A549 (cell line): ENCODE results near the gene VDR. TPM values are rescaled to one million over a fixed set of nuclear protein-coding genes. Genes with fewer than 3 reads are reported as not detected.

Experiments used
- CBX2 ChIP-seq: fragments of 200-600 bp; sonication (generic); IDR thresholded peaks from 2 replicates; pipeline ENCODE4 v1.6.1; 2016; ENCODE audit warnings: low read depth, mild to moderate bottlenecking, borderline replicate concordance
- CBX8 ChIP-seq: fragments of 200-600 bp; sonication (generic); IDR thresholded peaks from 2 replicates; pipeline ENCODE4 v1.6.1; 2016
- CHD2 ChIP-seq: fragments of 150-350 bp; IDR thresholded peaks from 2 replicates; pipeline ENCODE4 v1.6.1; 2014; ENCODE audit warnings: low read length; ENCODE audit not compliant: partially characterized antibody
- EHF ChIP-seq: fragments of 250-450 bp; sonication (Bioruptor Pico); IDR thresholded peaks from 2 replicates; pipeline ENCODE4 v1.5.0; 2020; ENCODE audit warnings: mild to moderate bottlenecking
- EHMT2 ChIP-seq: fragments of 200-600 bp; sonication (generic); IDR thresholded peaks from 2 replicates; pipeline ENCODE4 v1.6.1; 2016; ENCODE audit warnings: antibody characterized with exemption, low read depth, mild to moderate bottlenecking, moderate library complexity
- EP300 ChIP-seq, 2 experiments: fragments of >200 bp; sonication (Bioruptor Twin); formaldehyde crosslinking; IDR thresholded peaks; 2 replicates in 1 of 2; 3 replicates in 1 of 2; pipeline ENCODE4 v1.6.1; 2016 to 2017
- ESRRA ChIP-seq: fragments of 150-350 bp; IDR thresholded peaks from 2 replicates; pipeline ENCODE4 v1.6.1; 2014; ENCODE audit warnings: mild to moderate bottlenecking, low read length, borderline replicate concordance
- FOSB ChIP-seq: fragments of 250-450 bp; sonication (Bioruptor Pico); IDR thresholded peaks from 2 replicates; pipeline ENCODE4 v1.5.0; 2020; ENCODE audit warnings: mild to moderate bottlenecking, moderate library complexity
- FOSL2 ChIP-seq, 2 experiments: fragments of 450-650 bp in 1 of 2; fragments of >200 bp in 1 of 2; sonication (Bioruptor Twin) in 1 of 2; formaldehyde crosslinking; IDR thresholded peaks; 2 replicates each; pipeline versions ENCODE4 v1.5.0 to v1.6.1; 2016 to 2020; ENCODE audit warnings: mild to moderate bottlenecking in 1 of 2, moderate library complexity in 1 of 2
- FOXS1 ChIP-seq: fragments of 250-450 bp; sonication (Bioruptor Pico); IDR thresholded peaks from 2 replicates; pipeline ENCODE4 v1.5.0; 2020; ENCODE audit warnings: mild to moderate bottlenecking, moderate library complexity
- GATA3 ChIP-seq: IDR thresholded peaks from 2 replicates; pipeline ENCODE4 v1.6.1; 2012; ENCODE audit warnings: borderline replicate concordance
- JUN ChIP-seq, 2 experiments: fragments of >200 bp; sonication (Bioruptor Twin); formaldehyde crosslinking; IDR thresholded peaks; 2 replicates in 1 of 2; 3 replicates in 1 of 2; pipeline ENCODE4 v1.6.1; 2016 to 2017
- JUNB ChIP-seq: fragments of >200 bp; sonication (Bioruptor Twin); formaldehyde crosslinking; IDR thresholded peaks from 2 replicates; pipeline ENCODE4 v1.6.1; 2016
- KDM5A ChIP-seq: fragments of 200-600 bp; sonication (generic); IDR thresholded peaks from 2 replicates; pipeline ENCODE4 v1.6.1; 2016; ENCODE audit warnings: antibody characterized with exemption, mild to moderate bottlenecking
- MAZ ChIP-seq: fragments of 150-350 bp; IDR thresholded peaks from 2 replicates; pipeline ENCODE4 v1.6.1; 2014; ENCODE audit warnings: antibody characterized with exemption, low read depth, low read length, borderline replicate concordance
- MYC ChIP-seq: IDR thresholded peaks from 2 replicates; pipeline ENCODE4 v1.6.1; 2012; ENCODE audit warnings: mild to moderate bottlenecking, inconsistent platforms, low read length, improper control_type of control experiment, borderline replicate concordance
- NFE2L2 ChIP-seq: fragments of 150-350 bp; conservative IDR thresholded peaks from 2 replicates; pipeline ENCODE4 v1.6.1; 2014; ENCODE audit warnings: low read length
- NPAS2 ChIP-seq: fragments of 250-450 bp; sonication (Bioruptor Pico); IDR thresholded peaks from 2 replicates; pipeline ENCODE4 v1.8.0; 2022; ENCODE audit warnings: mild to moderate bottlenecking, moderate library complexity, borderline replicate concordance
- NR3C1 ChIP-seq: fragments of >200 bp; sonication (Bioruptor Twin); formaldehyde crosslinking; IDR thresholded peaks from 3 replicates; pipeline ENCODE4 v1.6.1; 2017
- POLR2AphosphoS2 ChIP-seq: conservative IDR thresholded peaks from 2 replicates; pipeline ENCODE4 v1.6.1; 2012; ENCODE audit warnings: low read length, improper control_type of control experiment, inconsistent platforms
- RAD21 ChIP-seq, 2 experiments: fragments of >200 bp in 1 of 2; sonication (Bioruptor Twin) in 1 of 2; formaldehyde crosslinking in 1 of 2; IDR thresholded peaks in 1 of 2; conservative IDR thresholded peaks in 1 of 2; 2 replicates in 1 of 2; 3 replicates in 1 of 2; pipeline ENCODE4 v1.6.1; 2012 to 2018; ENCODE audit warnings: inconsistent platforms in 1 of 2
- RARB ChIP-seq: fragments of 250-450 bp; sonication (Bioruptor Pico); IDR thresholded peaks from 2 replicates; pipeline ENCODE4 v1.8.0; 2021; ENCODE audit warnings: mild to moderate bottlenecking, moderate library complexity
- RFX5 ChIP-seq: fragments of 450-650 bp; IDR thresholded peaks from 2 replicates; pipeline ENCODE4 v1.7.1; 2014; ENCODE audit warnings: antibody characterized with exemption, mild to moderate bottlenecking, moderate library complexity
- SMC3 ChIP-seq: fragments of >200 bp; sonication (Bioruptor Twin); formaldehyde crosslinking; IDR thresholded peaks from 3 replicates; pipeline ENCODE4 v1.6.1; 2018; ENCODE audit warnings: inconsistent platforms
- SREBF2 ChIP-seq: fragments of 450-650 bp; IDR thresholded peaks from 2 replicates; pipeline ENCODE4 v1.6.1; 2014; ENCODE audit warnings: mild to moderate bottlenecking, moderate library complexity
- TFCP2L1 ChIP-seq: fragments of 250-450 bp; sonication (Bioruptor Pico); IDR thresholded peaks from 2 replicates; pipeline ENCODE4 v1.5.0; 2021; ENCODE audit warnings: mild to moderate bottlenecking
- TP53 ChIP-seq: fragments of 250-450 bp; sonication (Bioruptor Pico); IDR thresholded peaks from 2 replicates; pipeline ENCODE4 v1.5.0; 2021; ENCODE audit warnings: mild to moderate bottlenecking, moderate library complexity
- ZFP36 ChIP-seq: fragments of 450-650 bp; IDR thresholded peaks from 2 replicates; pipeline ENCODE4 v1.6.1; 2014; ENCODE audit warnings: borderline replicate concordance; ENCODE audit not compliant: partially characterized antibody
- ZSCAN20 ChIP-seq: fragments of 250-450 bp; sonication (Bioruptor Pico); IDR thresholded peaks from 2 replicates; pipeline ENCODE4 v1.8.0; 2022; ENCODE audit warnings: mild to moderate bottlenecking, moderate library complexity
- polyA plus RNA-seq, 4 experiments: library from polyadenylated mRNA; depleted of rRNA in 3 of 4; stranded (reverse); fragments of >200 nt; fragmentation: RNase III in 1 of 4; extraction: RNeasy Plus Mini Kit Qiagen cat#74134 plus additional on column Dnase treatment in 1 of 4; gene quantifications; 2 replicates in 3 of 4; 3 replicates in 1 of 4; pipeline ENCODE4 v1.2.3, GENCODE V29; 2011 to 2017
- TF ChIP-seq, protein P1 (sequence below): fragments of 150-350 bp; IDR thresholded peaks from 2 replicates; pipeline ENCODE4 v1.6.1; 2014; ENCODE audit warnings: low read depth, mild to moderate bottlenecking, low read length
- TF ChIP-seq, protein P2 (sequence below): fragments of >200 bp; sonication (Bioruptor Twin); formaldehyde crosslinking; IDR thresholded peaks from 3 replicates; pipeline ENCODE4 v1.6.1; 2016
- TF ChIP-seq, protein P3 (sequence below): fragments of 450-650 bp; IDR thresholded peaks from 2 replicates; pipeline ENCODE4 v1.6.1; 2014; ENCODE audit warnings: antibody characterized with exemption
- TF ChIP-seq, protein P4 (sequence below): fragments of 200-600 bp; sonication (generic); IDR thresholded peaks from 2 replicates; pipeline ENCODE4 v1.6.1; 2016; ENCODE audit warnings: antibody characterized with exemption, mild to moderate bottlenecking, moderate library complexity
- TF ChIP-seq, protein P5 (sequence below): fragments of 250-450 bp; sonication (Bioruptor Pico); IDR thresholded peaks from 2 replicates; pipeline ENCODE4 v1.5.0; 2021; ENCODE audit warnings: mild to moderate bottlenecking, moderate library complexity, borderline replicate concordance

The VDR gene
- polyA plus RNA-seq, 2 of the 4 experiments (the other 2 are of a cell fraction) = 1.9 to 2.1 TPM

DNA sequence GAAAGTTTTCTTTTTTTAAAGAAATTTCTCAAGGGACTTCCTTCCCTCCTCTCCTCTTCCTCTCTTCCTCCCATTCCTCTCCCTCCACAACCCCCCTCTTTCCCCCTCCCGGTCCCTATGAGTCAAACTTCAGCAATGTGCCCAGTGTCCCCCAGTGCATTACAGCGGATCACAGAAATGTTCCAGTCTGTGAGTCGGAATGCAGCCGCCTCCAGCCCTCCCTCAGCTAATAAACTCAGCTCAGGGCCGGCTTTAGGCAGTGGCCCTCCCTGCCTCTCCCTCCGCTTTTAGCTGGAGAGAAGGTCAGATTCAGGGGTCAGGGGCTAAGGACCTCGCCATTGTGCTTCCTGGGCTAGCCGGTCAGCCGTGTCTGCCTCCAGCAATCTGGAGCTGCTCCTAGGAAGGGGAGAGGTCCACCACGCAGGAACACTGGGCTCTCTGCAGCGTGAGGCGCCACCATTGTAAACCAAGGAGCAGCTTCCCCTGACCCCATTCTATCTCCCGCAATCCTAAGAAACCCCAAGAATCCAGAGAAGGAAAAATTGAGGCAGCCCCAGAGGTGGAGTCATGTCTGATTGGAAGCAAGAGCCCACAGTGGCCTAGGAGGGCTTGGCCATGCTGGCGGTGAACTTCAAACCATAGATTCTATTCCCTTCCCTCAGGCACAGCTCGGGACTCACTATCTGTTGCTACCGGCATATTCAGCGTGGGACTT is 84.0 kb downstream of the VDR start (continued):
- TF ChIP-seq, protein P1, sequence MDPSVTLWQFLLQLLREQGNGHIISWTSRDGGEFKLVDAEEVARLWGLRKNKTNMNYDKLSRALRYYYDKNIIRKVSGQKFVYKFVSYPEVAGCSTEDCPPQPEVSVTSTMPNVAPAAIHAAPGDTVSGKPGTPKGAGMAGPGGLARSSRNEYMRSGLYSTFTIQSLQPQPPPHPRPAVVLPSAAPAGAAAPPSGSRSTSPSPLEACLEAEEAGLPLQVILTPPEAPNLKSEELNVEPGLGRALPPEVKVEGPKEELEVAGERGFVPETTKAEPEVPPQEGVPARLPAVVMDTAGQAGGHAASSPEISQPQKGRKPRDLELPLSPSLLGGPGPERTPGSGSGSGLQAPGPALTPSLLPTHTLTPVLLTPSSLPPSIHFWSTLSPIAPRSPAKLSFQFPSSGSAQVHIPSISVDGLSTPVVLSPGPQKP = no peak
- TF ChIP-seq SMC3 (no peak), ESRRA (no peak), EHF (CRISPR knock-in tag) (no peak), NFE2L2 (no peak), NR3C1 (no peak), TFCP2L1 (CRISPR knock-in tag) (no peak), ZSCAN20 (CRISPR knock-in tag) (no peak), FOSL2 (IDR thresholded peaks at IDR 0.05) (peak; percentile 76), FOSL2 (CRISPR knock-in tag; IDR thresholded peaks at IDR 0.05) (peak; percentile 93), EHMT2 (no peak), MYC (no peak), RAD21 (conservative IDR thresholded peaks at IDR 0.05 in 1 of 2, IDR thresholded peaks at IDR 0.05 in 1 of 2) (peak in 1 of 2 experiments; percentile 10; a peak in 1 of 5 replicates), GATA3 (peak; percentile 70; the same call in 1 of the 2 replicates), MAZ (peak; percentile 98; the same call in 1 of the 2 replicates), POLR2AphosphoS2 (no peak), RFX5 (no peak), RARB (CRISPR knock-in tag) (no peak), FOSB (CRISPR knock-in tag) (no peak), CBX8 (no peak), KDM5A (no peak), NPAS2 (CRISPR knock-in tag) (no peak), FOXS1 (CRISPR knock-in tag) (no peak), TP53 (no peak), SREBF2 (no peak), JUNB (peak; percentile 48; the same call in 1 of the 2 replicates), EP300 (IDR thresholded peaks at IDR 0.05) (no peak), CHD2 (no peak), CBX2 (no peak), ZFP36 (no peak), JUN (IDR thresholded peaks at IDR 0.05) (peak in 1 of 2 experiments; percentile 27; a peak in 3 of 5 replicates)
- TF ChIP-seq, protein P2, sequence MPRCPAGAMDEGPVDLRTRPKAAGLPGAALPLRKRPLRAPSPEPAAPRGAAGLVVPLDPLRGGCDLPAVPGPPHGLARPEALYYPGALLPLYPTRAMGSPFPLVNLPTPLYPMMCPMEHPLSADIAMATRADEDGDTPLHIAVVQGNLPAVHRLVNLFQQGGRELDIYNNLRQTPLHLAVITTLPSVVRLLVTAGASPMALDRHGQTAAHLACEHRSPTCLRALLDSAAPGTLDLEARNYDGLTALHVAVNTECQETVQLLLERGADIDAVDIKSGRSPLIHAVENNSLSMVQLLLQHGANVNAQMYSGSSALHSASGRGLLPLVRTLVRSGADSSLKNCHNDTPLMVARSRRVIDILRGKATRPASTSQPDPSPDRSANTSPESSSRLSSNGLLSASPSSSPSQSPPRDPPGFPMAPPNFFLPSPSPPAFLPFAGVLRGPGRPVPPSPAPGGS = no peak; the same call in 2 of the 3 replicates
- TF ChIP-seq, protein P3, sequence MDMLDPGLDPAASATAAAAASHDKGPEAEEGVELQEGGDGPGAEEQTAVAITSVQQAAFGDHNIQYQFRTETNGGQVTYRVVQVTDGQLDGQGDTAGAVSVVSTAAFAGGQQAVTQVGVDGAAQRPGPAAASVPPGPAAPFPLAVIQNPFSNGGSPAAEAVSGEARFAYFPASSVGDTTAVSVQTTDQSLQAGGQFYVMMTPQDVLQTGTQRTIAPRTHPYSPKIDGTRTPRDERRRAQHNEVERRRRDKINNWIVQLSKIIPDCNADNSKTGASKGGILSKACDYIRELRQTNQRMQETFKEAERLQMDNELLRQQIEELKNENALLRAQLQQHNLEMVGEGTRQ = no peak
- TF ChIP-seq, protein P4, sequence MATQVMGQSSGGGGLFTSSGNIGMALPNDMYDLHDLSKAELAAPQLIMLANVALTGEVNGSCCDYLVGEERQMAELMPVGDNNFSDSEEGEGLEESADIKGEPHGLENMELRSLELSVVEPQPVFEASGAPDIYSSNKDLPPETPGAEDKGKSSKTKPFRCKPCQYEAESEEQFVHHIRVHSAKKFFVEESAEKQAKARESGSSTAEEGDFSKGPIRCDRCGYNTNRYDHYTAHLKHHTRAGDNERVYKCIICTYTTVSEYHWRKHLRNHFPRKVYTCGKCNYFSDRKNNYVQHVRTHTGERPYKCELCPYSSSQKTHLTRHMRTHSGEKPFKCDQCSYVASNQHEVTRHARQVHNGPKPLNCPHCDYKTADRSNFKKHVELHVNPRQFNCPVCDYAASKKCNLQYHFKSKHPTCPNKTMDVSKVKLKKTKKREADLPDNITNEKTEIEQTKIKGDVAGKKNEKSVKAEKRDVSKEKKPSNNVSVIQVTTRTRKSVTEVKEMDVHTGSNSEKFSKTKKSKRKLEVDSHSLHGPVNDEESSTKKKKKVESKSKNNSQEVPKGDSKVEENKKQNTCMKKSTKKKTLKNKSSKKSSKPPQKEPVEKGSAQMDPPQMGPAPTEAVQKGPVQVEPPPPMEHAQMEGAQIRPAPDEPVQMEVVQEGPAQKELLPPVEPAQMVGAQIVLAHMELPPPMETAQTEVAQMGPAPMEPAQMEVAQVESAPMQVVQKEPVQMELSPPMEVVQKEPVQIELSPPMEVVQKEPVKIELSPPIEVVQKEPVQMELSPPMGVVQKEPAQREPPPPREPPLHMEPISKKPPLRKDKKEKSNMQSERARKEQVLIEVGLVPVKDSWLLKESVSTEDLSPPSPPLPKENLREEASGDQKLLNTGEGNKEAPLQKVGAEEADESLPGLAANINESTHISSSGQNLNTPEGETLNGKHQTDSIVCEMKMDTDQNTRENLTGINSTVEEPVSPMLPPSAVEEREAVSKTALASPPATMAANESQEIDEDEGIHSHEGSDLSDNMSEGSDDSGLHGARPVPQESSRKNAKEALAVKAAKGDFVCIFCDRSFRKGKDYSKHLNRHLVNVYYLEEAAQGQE = no peak
- TF ChIP-seq, protein P5, sequence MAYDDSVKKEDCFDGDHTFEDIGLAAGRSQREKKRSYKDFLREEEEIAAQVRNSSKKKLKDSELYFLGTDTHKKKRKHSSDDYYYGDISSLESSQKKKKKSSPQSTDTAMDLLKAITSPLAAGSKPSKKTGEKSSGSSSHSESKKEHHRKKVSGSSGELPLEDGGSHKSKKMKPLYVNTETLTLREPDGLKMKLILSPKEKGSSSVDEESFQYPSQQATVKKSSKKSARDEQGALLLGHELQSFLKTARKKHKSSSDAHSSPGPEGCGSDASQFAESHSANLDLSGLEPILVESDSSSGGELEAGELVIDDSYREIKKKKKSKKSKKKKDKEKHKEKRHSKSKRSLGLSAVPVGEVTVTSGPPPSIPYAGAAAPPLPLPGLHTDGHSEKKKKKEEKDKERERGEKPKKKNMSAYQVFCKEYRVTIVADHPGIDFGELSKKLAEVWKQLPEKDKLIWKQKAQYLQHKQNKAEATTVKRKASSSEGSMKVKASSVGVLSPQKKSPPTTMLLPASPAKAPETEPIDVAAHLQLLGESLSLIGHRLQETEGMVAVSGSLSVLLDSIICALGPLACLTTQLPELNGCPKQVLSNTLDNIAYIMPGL (CRISPR knock-in tag) = no peak
- TF ChIP-seq, all 56 proteins: peak for 9
